HG03025 (cell line): Measurements from ENCODE around the gene PLD5.
"Not testable (repeated sequence)": the region's sequence is repeated elsewhere in the genome, so short reads cannot be mapped to it uniquely, and the experiment has no call there.

Experiments used
- ATAC-seq: cut with Tn5 transposase; IDR thresholded peaks from one replicate; pipeline ENCODE4 v1.9.1; 2021; ENCODE audit warnings: mild to moderate bottlenecking, moderate library complexity; ENCODE audit not compliant: unreplicated experiment, low FRiP score

PLD5 gene

GRCh38 chr1:242086706-242087105 lies 437.8 kb downstream of the PLD5 start:
- no peak for ATAC-seq

DNA sequence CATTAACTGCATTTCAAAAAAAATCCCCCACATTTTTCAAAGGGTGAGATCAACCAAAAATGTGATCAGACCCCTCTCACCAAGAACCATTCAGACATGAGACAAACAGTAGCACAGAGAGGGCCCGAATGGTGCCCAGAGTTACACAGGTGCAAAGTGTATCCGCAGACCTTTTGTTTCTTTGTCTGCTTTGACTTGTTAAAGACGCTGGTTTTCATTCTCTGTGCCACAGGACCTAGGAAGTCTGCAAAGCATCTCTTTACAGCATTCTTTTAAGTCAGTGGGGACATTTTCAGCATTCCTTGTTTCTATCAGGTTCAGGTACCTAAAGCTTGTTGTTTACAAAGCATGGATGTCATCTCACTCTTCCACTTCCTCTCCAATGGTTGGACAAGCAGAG lies 438.4 kb downstream of the PLD5 start:
- ATAC-seq, result no peak

DNA sequence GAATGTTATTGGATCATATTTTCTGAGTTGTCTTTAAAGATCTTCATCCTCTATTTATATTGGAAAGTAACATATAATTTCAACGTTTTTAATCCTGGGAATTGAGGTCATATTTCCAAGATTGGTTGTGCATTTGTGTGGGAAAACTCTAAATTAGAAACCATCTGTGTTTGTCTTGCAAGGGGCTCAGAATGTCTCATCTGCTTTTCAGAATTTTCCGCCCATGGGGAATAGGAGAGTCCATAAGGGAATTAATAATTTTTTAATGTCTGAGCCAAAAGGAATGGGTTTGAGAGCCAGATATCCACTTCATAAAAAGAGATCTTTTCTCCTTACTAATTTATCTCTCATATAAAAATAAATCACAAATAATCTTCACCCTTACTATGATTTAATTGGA lies 440.8 kb downstream of the PLD5 start:
- no peak for ATAC-seq

- no peak for ATAC-seq
These were observed 443.1 kb downstream of the PLD5 start for GRCh38 chr1:242081446-242081845.

- no peak for ATAC-seq
These were observed 458.7 kb downstream of the PLD5 start for GRCh38 chr1:242065813-242066212.

GRCh38 chr1:242062271-242062670 lies 462.2 kb downstream of the PLD5 start:
- ATAC-seq, result no peak

DNA sequence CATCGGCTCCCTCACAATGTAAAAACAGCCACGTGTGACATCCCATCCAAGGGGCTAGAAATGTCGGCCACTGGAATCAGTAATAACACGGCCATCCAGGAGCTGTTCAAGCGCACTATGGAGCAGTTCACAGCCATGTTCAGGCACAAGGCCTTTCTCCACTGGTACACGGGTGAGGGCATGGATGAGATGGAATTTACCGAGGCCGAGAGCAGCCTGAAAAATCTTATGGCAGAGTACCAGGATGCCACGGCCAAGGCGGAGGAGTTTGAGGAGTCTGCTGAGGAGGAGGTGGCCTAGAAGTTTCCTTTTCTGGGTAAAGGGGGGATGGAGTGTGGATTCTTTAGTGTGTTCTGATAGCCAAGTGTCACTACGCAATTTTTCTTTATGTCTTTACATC lies 464.5 kb downstream of the PLD5 start:
- no peak for ATAC-seq

GRCh38 chr1:242058582-242058981 lies 465.9 kb downstream of the PLD5 start:
- not testable (repeated sequence) for ATAC-seq

- not testable (repeated sequence) for ATAC-seq
These were observed 466.3 kb downstream of the PLD5 start for GRCh38 chr1:242058181-242058580.

DNA sequence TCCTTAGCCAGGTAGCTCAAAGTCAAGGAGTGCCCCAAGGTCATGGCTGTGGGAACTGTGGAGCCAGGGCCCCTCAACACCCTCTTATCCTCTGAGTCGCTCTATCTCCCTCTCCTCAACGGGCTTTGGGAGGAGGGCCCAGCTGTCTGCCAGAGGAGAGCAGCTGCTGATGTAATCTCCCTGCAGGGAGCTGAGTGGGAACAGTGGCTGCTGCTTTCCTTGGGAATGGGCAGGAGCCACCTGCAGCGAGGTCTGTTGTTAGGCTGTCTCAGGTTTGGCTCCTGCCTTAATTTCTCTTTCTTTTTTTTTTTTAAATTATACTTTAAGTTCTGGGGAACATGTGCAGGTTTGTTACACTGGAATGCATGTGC lies 466.8 kb downstream of the PLD5 start:
- ATAC-seq, result no peak

- no peak for ATAC-seq
These were observed 467.3 kb downstream of the PLD5 start for GRCh38 chr1:242056988-242057744.

GRCh38 chr1:242055749-242056320 lies 468.7 kb downstream of the PLD5 start:
- ATAC-seq, result no peak

- ATAC-seq, result no peak
These were observed 481.3 kb downstream of the PLD5 start for GRCh38 chr1:242043165-242043564.

GRCh38 chr1:242034392-242034791 lies 490.1 kb downstream of the PLD5 start:
- ATAC-seq, result no peak

DNA sequence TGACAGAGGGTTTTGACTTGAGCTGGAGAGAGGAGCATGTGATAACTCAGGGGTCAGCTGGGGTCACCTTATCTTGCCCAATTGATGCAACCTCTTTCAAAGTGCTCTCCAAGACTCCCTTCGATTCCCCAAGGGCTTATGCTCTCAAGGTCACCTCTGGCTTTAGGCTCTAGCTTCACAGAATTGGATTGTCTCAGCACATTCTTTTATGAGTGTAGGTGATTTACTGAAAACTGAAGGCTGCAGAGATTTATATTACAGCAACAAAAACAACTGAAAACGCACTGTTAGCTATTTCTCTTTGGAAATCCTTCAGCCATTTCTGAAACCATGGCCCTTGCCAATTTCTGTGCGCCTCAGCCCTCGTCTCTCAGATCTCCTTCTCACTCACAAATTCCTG lies 491.1 kb downstream of the PLD5 start:
- ATAC-seq, result no peak
